Activated CD8-positive, alpha-beta memory T cell treated with anti-CD3 and anti-CD28 coated beads, Interleukin-2, amount 50 U/mL, for 4 hours (primary cell): Measurements from ENCODE around the gene MAP7D1.
"Not testable (repeated sequence)": the region's sequence is repeated elsewhere in the genome, so short reads cannot be mapped to it uniquely, and the experiment has no call there.

Experiments
- DNase-seq: peaks from one replicate; pipeline ENCODE4 v3.0.0-alpha.2; 2020

MAP7D1 gene

DNA sequence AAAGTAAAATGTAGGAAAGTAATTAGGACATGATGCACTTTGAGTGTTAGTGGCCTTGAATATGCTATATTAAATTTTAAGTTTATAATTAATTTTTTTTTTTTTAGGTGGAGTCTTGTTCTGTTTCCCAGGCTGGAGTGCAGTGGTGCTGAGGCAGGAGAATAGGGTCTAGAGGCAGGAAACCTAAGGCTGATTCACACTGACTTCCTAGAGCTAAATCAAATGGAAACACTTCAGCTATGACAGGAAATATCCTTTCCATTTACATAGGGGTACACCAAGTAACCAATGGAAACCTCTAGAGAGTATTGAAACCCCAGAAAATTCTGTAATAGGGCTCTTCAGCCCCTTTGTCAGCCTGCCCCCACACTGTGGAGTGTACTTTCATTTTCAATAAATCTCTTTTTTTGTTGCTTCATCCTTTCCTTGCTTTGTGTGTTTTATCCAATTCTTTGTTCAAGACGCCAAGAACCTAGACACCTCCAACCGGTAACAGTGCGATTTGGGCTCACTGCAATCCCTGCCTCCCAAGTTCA, 50.4 kb downstream of the MAP7D1 start:
- DNase-seq = no peak

GRCh38 chr1:36207339-36207738, 51.4 kb downstream of the MAP7D1 start:
- DNase-seq = no peak

DNA sequence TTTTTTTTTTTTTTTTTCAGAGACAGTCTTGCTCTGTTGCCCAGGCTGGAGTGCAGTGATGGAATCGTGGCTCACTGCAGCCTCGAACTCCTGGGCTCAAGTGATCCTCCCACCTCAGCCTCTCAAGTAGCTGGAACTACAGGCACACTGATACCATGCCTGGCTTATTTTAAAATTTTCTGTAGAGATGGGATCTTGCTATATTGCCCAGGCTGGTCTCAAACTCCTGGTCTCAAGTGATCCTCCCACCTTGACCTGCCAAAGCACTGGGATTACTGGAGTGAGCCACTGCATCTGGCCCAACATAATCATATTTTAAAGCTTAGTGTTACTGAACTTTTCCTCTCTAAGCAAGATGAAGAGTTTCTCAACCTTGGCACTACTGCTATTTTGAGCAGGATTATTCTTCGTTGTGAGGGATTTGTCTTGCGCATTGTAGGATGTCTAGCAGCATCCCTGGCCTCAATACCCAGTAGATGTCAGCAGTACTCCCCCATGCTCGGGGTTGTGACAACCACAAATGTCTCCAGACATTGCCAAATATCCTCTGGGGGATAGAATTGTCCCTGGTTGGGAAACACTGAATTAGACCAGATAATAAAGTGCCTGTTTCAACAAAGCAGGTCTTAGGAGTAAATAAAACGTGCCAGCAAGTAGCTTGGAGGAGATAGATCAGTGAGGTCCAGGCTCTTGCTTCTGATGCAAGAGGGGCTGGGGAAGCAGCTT, 53.2 kb downstream of the MAP7D1 start:
- DNase-seq = no peak

DNA sequence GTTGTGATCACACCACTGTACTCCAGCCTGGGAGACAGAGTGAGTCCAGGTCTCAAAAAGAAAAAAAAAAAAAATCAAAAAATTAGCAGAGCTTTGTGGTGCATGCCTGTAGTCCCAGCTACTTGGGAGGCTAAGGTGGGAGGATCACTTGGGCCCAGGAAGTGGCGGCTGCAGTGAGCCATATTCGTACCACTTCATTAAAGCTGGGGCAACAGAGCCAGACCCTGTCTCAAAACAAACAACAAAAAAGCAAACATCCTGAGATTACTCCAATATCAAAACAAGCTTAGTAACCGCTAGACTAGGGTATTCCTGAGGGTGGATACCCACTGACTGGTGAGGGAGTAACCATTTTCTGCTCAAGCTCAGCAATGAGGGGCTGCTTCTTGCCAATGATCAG, 55.3 kb downstream of the MAP7D1 start:
- no peak for DNase-seq

DNA sequence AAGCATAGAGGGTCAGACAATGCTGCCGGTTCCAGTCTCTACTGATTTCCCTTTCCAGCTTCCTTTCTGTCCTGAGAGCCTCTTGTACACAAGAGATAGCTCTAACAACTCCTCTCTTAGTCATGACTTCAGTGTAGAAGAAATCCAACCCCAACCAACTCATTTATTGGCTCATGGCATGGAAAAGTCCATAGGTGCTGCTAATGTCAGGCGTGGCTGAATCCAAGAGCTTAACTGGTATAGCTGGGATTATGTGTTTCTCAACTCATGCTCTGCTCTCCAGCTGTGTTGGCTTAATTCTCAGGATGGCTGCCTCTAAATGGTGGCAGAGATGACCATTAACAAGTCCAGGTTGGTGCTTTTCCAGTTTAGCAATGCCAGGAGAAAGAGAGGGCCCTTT, 55.9 kb downstream of the MAP7D1 start:
- no peak for DNase-seq

DNA sequence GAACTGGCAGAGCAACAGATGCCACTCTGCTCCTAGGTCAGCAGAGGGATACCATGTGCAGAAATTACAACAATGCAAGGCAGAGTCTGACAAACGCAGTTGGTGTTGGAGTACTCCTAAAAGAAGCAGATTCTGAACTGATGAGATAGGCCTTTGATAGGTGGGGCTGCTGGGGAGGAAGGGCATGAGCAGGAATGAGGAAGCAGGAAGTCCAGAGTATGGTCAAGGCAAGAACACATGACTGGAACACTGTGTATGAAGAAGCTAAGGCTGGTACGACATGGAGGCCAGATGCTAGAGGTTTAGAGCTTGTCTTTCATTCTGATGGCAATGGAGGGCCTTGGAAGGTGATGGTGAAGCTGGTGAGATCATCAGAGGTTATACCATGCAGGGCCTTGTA, 56.8 kb downstream of the MAP7D1 start:
- DNase-seq = no peak

DNA sequence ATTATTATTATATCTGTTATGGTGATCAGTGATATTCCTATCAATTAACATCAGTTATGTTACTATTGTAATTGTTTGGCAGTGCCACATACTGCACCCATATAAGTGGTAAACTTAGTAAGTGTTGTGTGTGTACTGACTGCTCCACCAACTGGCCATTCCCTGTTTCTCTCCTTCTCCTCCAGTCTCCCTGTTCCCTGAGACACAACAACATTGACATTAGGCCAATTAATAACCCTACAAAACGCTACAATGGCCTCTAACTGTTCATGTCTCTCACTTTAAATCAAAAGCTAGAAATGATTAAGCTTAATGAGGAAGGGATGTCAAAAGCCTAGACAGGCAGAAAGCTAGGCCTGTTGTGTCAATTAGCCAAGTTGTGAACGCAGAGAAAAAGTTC, 61.7 kb downstream of the MAP7D1 start:
- no peak for DNase-seq

GRCh38 chr1:36221901-36222300, 65.9 kb downstream of the MAP7D1 start:
- not testable (repeated sequence) for DNase-seq

- DNase-seq = no peak
Measured at GRCh38 chr1:36222481-36223380, 66.8 kb downstream of the MAP7D1 start.

DNA sequence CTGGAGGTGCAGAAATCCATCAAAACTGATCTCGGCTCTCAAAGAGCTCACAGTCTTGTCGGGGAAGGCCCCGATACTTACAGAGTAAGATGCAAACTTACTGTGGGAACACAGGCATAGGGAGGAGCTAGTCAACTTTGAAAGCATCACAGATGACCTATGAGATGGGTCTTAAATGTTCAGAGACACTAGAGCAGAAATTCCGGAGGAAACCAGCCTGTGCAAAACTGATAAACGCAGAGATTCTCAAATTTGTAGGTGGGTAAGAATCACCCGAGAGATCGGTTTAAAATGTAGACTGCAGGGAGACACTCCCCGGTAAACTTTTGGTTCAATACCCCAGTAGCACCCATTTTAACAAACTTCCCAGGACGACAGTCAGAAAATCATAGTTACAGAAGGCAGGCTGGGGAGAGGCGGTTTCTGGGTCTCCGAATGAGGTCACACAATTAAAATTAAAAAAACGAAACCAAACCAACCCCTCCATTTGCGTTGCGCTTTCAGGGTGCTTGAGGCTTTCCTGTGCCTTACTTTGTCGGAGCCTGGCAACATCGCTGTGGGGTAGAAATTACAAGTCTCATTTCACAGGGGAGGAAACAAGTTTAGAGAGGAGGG, 67.5 kb downstream of the MAP7D1 start:
- peak; percentile 21 for DNase-seq

DNA sequence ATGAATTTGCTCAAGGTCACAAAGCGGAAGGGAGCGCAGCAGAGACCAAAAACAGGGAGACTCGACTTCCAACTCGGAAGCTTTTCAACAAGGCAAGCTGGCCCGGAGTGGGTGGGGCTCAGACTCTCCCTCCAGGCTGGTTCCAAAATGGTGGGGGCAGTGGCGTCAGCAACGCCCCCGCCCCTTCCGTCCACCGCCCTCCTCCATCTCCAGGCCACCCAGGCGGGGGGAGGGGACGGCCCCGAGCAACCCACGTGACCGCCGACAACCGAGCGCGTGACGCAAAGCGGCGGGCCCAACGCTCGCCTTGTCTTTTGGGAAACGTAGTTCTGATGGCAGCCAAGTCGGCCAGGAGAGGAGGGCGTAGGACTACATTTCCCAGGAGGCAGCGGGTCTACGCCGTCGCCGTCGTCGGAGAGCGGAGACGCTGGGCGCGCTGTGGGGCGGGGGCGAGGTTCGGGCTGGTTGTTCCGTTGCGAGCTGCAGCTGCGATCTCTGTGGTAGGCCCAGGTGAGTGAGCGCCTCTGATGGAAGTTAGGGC, 68.1 kb downstream of the MAP7D1 start, which contains the start of gene THRAP3:
TSS of gene THRAP3 (plus strand) at position 448 of the 541 bp plus-strand sequence. CDS start 58,121 bp downstream, outside the sequence.
- peak; percentile 99 for DNase-seq

- DNase-seq = no peak
Measured at GRCh38 chr1:36224537-36225282, 68.8 kb downstream of the MAP7D1 start.

DNA sequence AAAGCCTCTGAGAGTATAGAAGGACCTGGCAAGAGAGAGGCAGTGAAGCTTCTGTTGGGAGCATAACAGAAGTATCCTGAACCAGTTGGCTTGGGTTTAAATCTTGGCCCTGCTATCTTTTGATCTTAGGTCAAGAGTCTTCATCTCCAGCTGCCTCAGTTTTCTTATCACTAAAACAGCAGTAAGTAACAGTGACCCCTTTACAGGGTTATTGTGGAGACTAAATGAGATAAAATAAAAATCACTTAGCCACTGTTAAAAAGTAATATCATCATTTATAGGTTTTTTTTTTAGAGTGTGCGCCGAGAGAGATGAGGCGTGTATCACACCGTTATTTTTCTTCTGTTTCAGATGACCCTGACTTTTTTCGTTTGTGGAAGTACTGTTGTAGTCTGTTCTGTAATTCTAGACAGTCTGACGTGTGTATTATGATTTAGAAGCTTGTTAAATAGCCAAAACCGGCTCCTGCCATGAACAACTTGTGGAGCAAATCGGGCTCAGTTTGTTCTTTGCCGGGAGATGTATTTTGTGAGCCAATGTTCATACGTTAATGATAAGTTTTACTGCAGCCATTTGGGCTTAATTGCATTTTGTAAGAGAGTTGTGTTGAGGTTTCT, 69.4 kb downstream of the MAP7D1 start:
- no peak for DNase-seq

DNA sequence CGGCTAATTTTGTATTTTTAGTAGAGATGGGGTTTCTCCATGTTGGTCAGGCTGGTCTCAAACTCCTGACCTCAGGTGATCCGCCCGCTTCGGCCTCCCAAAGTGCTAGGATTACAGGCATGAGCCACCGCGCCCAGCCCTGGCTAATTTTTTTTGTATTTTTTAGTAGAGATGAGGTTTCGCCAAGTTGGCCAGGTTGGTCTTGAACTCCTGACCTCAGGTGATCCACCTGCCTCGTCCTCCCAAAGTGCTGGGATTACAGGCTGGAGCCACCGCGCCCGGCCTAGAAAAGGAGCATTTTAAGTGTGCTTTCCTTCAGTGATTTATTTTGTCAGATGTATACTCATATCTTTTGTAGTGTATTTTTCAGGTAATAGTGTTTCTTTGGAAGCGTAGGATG, 74.3 kb downstream of the MAP7D1 start:
- not testable (repeated sequence) for DNase-seq
